Measurements from ENCODE around the gene SIRPD. TPM values are rescaled to one million over a fixed set of nuclear protein-coding genes. Genes with fewer than 3 reads are reported as not detected.

SIRPD gene
- total and polyA plus RNA-seq, 2 of the 8 experiments (the other 6 are each of a cell fraction or from before 2014, with no cell fraction given) = not detected

DNA sequence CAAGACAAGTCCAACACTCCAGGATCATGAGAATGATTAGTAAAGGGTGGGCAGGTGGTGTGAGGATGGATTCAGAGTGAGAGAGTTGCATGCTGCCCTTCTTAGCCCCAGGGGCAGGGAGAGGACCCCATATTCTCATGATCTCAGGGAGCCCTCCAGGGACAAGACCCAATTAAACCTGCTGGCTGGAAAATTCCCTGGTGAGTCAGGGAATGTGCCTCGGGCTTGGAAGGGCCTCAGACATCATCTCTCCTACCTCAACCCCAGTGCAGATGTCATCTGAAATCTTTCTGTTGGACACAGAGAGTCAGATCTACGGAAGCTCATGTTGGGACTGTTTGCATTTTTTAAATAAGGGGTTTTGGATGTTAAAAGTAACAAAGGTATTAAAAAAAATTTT is 9.2 kb upstream of the SIRPD start:
- H3K27me3 ChIP-seq (replicated peaks in 1 of 4; ENCODE audit: control insufficient read depth in 3 of 4, extremely low read depth in 1 of 4, insufficient read depth in 3 of 4, low read length in 3 of 4) = peaks cover 0 to 2% (median 0%) of the 10 kb centered on the region in 4 experiments; a peak in 1 of 7 replicates
- H2AFZ ChIP-seq (ENCODE audit: low read length) = no peak overlapping the region
- no peaks in the 10 kb centered on the region for H3K9me3 ChIP-seq (ENCODE audit: insufficient read depth in 2 of 2, low read depth in 1 of 2, low read length in 1 of 2)
- H3K9ac ChIP-seq (replicated peaks in 1 of 4; ENCODE audit: extremely low read depth in 1 of 4, low read depth in 3 of 4, low read length in 3 of 4) = no peak overlapping the region
- H3K14ac ChIP-seq (ENCODE audit: insufficient read length) = no peak overlapping the region
- no peak overlapping the region for H2BK20ac ChIP-seq (ENCODE audit: low read length)
- H3K27ac ChIP-seq (ENCODE audit: low read depth, low read length) = no peak overlapping the region
- no peak overlapping the region for H4K91ac ChIP-seq (replicated peaks; ENCODE audit: insufficient read length, low read length)
- H3K56ac ChIP-seq (replicated peaks; ENCODE audit: insufficient read length, low read depth, low read length) = no peak overlapping the region
- H3K18ac ChIP-seq (ENCODE audit: extremely low read depth, low read length) = no peak overlapping the region
- 0 out of 7 replicates have a peak, but pooled peaks cover 0 to 3% (median 0%) of the 10 kb centered on the region in 4 experiments for H3K4me1 ChIP-seq (replicated peaks in 1 of 4; ENCODE audit: control insufficient read depth in 3 of 4, insufficient read depth in 4 of 4, low read length in 3 of 4)
- no peak overlapping the region for H4K5ac ChIP-seq (ENCODE audit: insufficient read length, low read depth, low read length)
- H3K4me3 ChIP-seq (ENCODE audit: extremely low read depth in 1 of 4, insufficient read depth in 2 of 4, low read depth in 3 of 4, low read length in 4 of 4) = no peak overlapping the region
- no peaks in the 10 kb centered on the region for H4K20me1 ChIP-seq (replicated peaks in 1 of 2; ENCODE audit: control insufficient read depth in 1 of 2, insufficient read depth in 2 of 2, low read length in 2 of 2)
- no peak overlapping the region for H2BK15ac ChIP-seq (ENCODE audit: low read length)
- H2BK120ac ChIP-seq (replicated peaks; ENCODE audit: low read depth, low read length) = no peak overlapping the region
- ChIA-PET POLR2A (ENCODE audit: partially characterized antibody) (interaction anchor here (0.7 kb wide), 1 partner anchor 406 kb away, joined by 3 read pairs; no protein-coding TSS in a partner anchor), CTCF (ENCODE audit: partially characterized antibody) (no interaction called here)
- H3K23me2 ChIP-seq (ENCODE audit: low read depth, low read length) = no peaks in the 10 kb centered on the region
- WGBS, 2 experiments (ENCODE audit: extremely low coverage in 1 of 2, insufficient coverage in 1 of 2, insufficient read length in 1 of 2, insufficient replicate concordance in 2 of 2, low coverage in 1 of 2, low lambda C conversion rate in 2 of 2, missing lambda C conversion rate in 1 of 2) = 100% methylated on average over 2 of the region's 2 CpGs; no CpG with 5 or more reads in 1 of the 2 experiments
- H3K36me3 ChIP-seq (ENCODE audit: control insufficient read depth in 2 of 4, insufficient read depth in 4 of 4, low read length in 3 of 4) = no peaks in the 10 kb centered on the region
- H2BK5ac ChIP-seq (ENCODE audit: low read depth, low read length) = no peak overlapping the region
- FAIRE-seq (no peak), DNase-seq (ENCODE audit: low read depth in 1 of 2, low spot score in 2 of 2) (no peak)
- no peak overlapping the region for H4K8ac ChIP-seq (ENCODE audit: extremely low read depth, insufficient read depth, low read length)
- H3K79me2 ChIP-seq (ENCODE audit: control insufficient read depth in 1 of 2, insufficient read depth in 2 of 2, low read length in 2 of 2) = no peaks in the 10 kb centered on the region
- no peak overlapping the region for H3K23ac ChIP-seq (ENCODE audit: insufficient read length)
- H2BK12ac ChIP-seq (ENCODE audit: low read depth, low read length) = no peak overlapping the region
- H2AK5ac ChIP-seq (ENCODE audit: low read depth, low read length) = no peak overlapping the region
- H3K4ac ChIP-seq (replicated peaks; ENCODE audit: insufficient read length, low read depth, low read length) = no peak overlapping the region
- H3K4me2 ChIP-seq (ENCODE audit: insufficient read depth in 1 of 2, low read depth in 2 of 2, low read length in 2 of 2) = no peak overlapping the region
- no peaks in the 10 kb centered on the region for H3K79me1 ChIP-seq (ENCODE audit: low read depth, low read length)
- TF ChIP-seq BRCA1 (IDR thresholded peaks at IDR 0.05; ENCODE audit: low read depth, low read length) = no peak
- no peak for TF ChIP-seq RNF2 (IDR thresholded peaks at IDR 0.05; ENCODE audit: borderline replicate concordance, low read depth, low read length, missing control alignments, poor library complexity, severe bottlenecking)
- no peak for TF ChIP-seq POU5F1 (IDR thresholded peaks at IDR 0.05; ENCODE audit: low read depth, low read length)
- no peak for TF ChIP-seq ASH2L (IDR thresholded peaks at IDR 0.05; ENCODE audit: low read length)
- no peak for TF ChIP-seq CBX8 (IDR thresholded peaks at IDR 0.05; ENCODE audit: borderline replicate concordance, low read depth, low read length)
- TF ChIP-seq JUND (IDR thresholded peaks at IDR 0.05; ENCODE audit: low read length) = no peak
- TF ChIP-seq CEBPB (IDR thresholded peaks at IDR 0.05; ENCODE audit: low read depth, low read length) = no peak
- no peak for TF ChIP-seq RBBP5 (IDR thresholded peaks at IDR 0.05; ENCODE audit: borderline replicate concordance, low read depth, low read length)
- TF ChIP-seq SP2 (IDR thresholded peaks at IDR 0.05; ENCODE audit: low read length) = no peak
- TF ChIP-seq, protein P1, sequence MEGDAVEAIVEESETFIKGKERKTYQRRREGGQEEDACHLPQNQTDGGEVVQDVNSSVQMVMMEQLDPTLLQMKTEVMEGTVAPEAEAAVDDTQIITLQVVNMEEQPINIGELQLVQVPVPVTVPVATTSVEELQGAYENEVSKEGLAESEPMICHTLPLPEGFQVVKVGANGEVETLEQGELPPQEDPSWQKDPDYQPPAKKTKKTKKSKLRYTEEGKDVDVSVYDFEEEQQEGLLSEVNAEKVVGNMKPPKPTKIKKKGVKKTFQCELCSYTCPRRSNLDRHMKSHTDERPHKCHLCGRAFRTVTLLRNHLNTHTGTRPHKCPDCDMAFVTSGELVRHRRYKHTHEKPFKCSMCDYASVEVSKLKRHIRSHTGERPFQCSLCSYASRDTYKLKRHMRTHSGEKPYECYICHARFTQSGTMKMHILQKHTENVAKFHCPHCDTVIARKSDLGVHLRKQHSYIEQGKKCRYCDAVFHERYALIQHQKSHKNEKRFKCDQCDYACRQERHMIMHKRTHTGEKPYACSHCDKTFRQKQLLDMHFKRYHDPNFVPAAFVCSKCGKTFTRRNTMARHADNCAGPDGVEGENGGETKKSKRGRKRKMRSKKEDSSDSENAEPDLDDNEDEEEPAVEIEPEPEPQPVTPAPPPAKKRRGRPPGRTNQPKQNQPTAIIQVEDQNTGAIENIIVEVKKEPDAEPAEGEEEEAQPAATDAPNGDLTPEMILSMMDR (IDR thresholded peaks at IDR 0.05; ENCODE audit: control extremely low read depth in 1 of 3, insufficient read depth in 1 of 3, low read depth in 1 of 3, low read length in 3 of 3) = no peak

Data from H1 (cell line).